Lower lobe of right lung (tissue), 2 donors: ENCODE results near the gene CSNK2A1. TPM values are rescaled to one million over a fixed set of nuclear protein-coding genes. Genes with fewer than 3 reads are reported as not detected.

ENCODE experiments used
- ATAC-seq, 2 donors: fragments of 200-7000 bp; cut with Tn5 transposase; one replicate each; pipeline ENCODE4 v1.9.1; 2020 to 2022; ENCODE audit warnings: mild to moderate bottlenecking in 2 of 2, moderate library complexity in 2 of 2
- DNase-seq: peaks from one replicate; pipeline ENCODE4 v3.0.0-alpha.2; 2020
- H3K27ac ChIP-seq: fragments of 200-600 bp; one replicate; pipeline ENCODE4 v1.8.0; 2022
- H3K27me3 ChIP-seq: fragments of 200-600 bp; one replicate; pipeline ENCODE4 v1.8.0; 2022; ENCODE audit warnings: low read depth
- H3K36me3 ChIP-seq: fragments of 200-600 bp; one replicate; pipeline ENCODE4 v1.8.0; 2022; ENCODE audit warnings: mild to moderate bottlenecking
- H3K4me1 ChIP-seq: fragments of 200-600 bp; one replicate; pipeline ENCODE4 v1.8.0; 2022
- H3K4me3 ChIP-seq: fragments of 200-600 bp; one replicate; pipeline ENCODE4 v1.8.0; 2022; ENCODE audit warnings: mild to moderate bottlenecking
- H3K9me3 ChIP-seq: fragments of 200-600 bp; one replicate; pipeline ENCODE4 v1.8.0; 2022
- intact Hi-C: fragments of 100-400 bp; cut with DNase I; formaldehyde crosslinking; loops from one replicate; pipeline ENCODE4 v1.11.0; 2022
- total RNA-seq: library from RNA; stranded (reverse); fragmentation: NEBNext Ultra II Directional; extraction: Animal tissue kit (Norgen Biotek cat#: 25700); gene quantifications from one replicate; pipeline ENCODE4 v1.2.1, GENCODE V29; 2021
- TF ChIP-seq, protein P1 (sequence below): fragments of 200-600 bp; IDR thresholded peaks from one replicate; pipeline ENCODE4 v1.8.0; 2022; ENCODE audit warnings: antibody characterized with exemption, mild to moderate bottlenecking
- donor health status: DM: no; HTN: yes; CAD: no; lungs with severe emphysema.

Gene CSNK2A1
- total RNA-seq, 1 donor from 2014 or later, result 86.3 TPM

DNA sequence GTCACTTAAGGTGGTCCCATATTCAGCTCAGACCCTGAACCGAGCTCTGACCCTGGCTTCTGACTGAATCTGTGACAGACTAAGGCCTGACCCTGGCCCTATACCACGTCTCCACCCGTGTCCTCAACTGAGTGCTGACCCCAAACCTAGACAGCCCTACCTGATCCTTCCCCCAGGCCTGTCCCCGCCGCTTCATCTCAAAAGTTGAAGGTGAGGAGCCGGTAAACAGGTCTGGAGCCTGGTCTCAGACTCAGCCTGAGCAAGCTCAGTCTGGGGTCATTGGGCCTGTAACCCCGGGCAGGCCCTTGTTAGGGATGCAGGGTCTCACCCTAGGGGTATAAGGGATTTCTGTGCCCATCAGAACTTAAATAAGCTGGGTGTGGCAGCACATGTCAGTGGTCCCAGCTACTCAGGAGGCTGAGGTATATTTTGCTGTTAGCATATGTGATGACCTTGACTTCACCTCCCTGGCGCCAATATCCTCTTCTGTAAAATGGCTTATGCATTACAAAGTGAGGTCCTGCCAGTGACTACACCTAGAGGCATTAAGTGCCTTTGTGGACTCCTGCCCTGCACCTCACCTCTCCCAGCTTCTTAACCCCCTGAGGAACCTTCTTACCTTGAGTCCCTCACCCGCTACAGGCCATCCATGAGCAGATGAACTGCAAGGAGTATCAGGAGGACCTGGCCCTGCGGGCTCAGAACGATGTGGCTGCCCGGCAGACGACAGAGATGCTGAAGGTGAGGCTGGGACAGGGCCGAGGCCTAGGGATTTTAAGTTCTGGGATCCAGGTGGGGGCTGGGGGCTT, 115.5 kb downstream of the CSNK2A1 start:
- Histone ChIP-seq H3K4me3 (no peak overlapping the region), H3K36me3 (peaks cover 97% of the 10 kb centered on the region), H3K9me3 (no peaks in the 10 kb centered on the region), H3K27me3 (no peaks in the 10 kb centered on the region), H3K4me1 (no peaks in the 10 kb centered on the region), H3K27ac (no peak overlapping the region)
- ATAC-seq, result no peak
- TF ChIP-seq, protein P1, sequence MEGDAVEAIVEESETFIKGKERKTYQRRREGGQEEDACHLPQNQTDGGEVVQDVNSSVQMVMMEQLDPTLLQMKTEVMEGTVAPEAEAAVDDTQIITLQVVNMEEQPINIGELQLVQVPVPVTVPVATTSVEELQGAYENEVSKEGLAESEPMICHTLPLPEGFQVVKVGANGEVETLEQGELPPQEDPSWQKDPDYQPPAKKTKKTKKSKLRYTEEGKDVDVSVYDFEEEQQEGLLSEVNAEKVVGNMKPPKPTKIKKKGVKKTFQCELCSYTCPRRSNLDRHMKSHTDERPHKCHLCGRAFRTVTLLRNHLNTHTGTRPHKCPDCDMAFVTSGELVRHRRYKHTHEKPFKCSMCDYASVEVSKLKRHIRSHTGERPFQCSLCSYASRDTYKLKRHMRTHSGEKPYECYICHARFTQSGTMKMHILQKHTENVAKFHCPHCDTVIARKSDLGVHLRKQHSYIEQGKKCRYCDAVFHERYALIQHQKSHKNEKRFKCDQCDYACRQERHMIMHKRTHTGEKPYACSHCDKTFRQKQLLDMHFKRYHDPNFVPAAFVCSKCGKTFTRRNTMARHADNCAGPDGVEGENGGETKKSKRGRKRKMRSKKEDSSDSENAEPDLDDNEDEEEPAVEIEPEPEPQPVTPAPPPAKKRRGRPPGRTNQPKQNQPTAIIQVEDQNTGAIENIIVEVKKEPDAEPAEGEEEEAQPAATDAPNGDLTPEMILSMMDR, result no peak
- intact Hi-C loops, result no loop called here
- no peak for DNase-seq

GRCh38 chr20:427401-427800, 116.2 kb downstream of the CSNK2A1 start:
- Histone ChIP-seq H3K27me3 (no peaks in the 10 kb centered on the region), H3K36me3 (peaks cover 97% of the 10 kb centered on the region), H3K4me3 (no peak overlapping the region), H3K27ac (no peak overlapping the region), H3K9me3 (no peaks in the 10 kb centered on the region), H3K4me1 (no peaks in the 10 kb centered on the region)
- no peak for DNase-seq
- no peak for ATAC-seq
- TF ChIP-seq, protein P1, result no peak
- intact Hi-C loops, result no loop called here

DNA sequence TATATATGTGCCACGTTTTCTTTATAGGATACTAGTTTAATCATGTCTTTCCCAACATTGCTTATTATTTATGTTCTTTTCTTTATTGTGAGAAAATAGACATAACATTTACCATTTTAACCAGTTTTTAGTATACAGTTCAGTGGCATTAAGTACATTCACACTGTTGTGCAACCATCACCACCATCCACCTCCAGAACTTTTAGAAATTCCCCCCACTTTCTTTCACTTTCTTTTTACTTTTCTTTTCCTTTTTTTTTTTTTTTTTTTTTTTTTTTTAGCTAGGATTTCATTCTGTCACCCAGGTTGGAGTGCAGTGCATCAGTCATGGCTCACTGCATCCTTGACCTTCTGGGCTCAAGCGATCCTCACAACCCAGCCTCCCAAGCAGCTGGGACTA, 117.0 kb downstream of the CSNK2A1 start:
- no peak overlapping the region for H3K4me3 ChIP-seq
- no peaks in the 10 kb centered on the region for H3K9me3 ChIP-seq
- intact Hi-C loops, result no loop called here
- no peak for ATAC-seq
- TF ChIP-seq, protein P1, result no peak
- DNase-seq, result no peak
- no peak overlapping the region for H3K27ac ChIP-seq
- no peaks in the 10 kb centered on the region for H3K27me3 ChIP-seq
- H3K4me1 ChIP-seq, result no peaks in the 10 kb centered on the region
- peaks cover 97% of the 10 kb centered on the region for H3K36me3 ChIP-seq

Other genes starting within 250 kb of the CSNK2A1 start
- 15.6 TPM for gene ZCCHC3, start 246.2 kb downstream of the CSNK2A1 start, total RNA-seq
- 9.8 TPM for gene SOX12, start 218.2 kb downstream of the CSNK2A1 start, total RNA-seq
- 17.3 TPM for gene NRSN2, start 196.7 kb downstream of the CSNK2A1 start, total RNA-seq
- 13.9 TPM for gene TRIB3, start 163.0 kb downstream of the CSNK2A1 start, total RNA-seq
- gene RBCK1, start 135.5 kb downstream of the CSNK2A1 start, total RNA-seq, result 95.7 TPM
- gene TBC1D20, start 81.3 kb downstream of the CSNK2A1 start, total RNA-seq, result 40.3 TPM
- 0.65 TPM for gene TCF15, start 66.5 kb upstream of the CSNK2A1 start, total RNA-seq
- 32.0 TPM for gene SRXN1, start 109.4 kb upstream of the CSNK2A1 start, total RNA-seq
- not detected for gene SCRT2, start 132.0 kb upstream of the CSNK2A1 start, total RNA-seq
- gene SLC52A3, start 224.7 kb upstream of the CSNK2A1 start, total RNA-seq, result 1.1 TPM